GM23338 (cell line): ENCODE results near the gene MROH2A. TPM values are rescaled to one million over a fixed set of nuclear protein-coding genes. Genes with fewer than 3 reads are reported as not detected.

Experiments
- ATAC-seq: fragments of 200-7000 bp; cut with Tn5 transposase; 3 replicates; pipeline ENCODE4 v1.9.1; 2020
- DNase-seq: peaks from one replicate; pipeline ENCODE4 v3.0.0-alpha.2; 2015; ENCODE audit warnings: low spot score
- H2AFZ ChIP-seq: fragments of 200-600 bp; sonication (generic); 2 replicates; pipeline ENCODE4 v1.8.0; 2016; ENCODE audit warnings: antibody characterized with exemption, mild to moderate bottlenecking, moderate library complexity
- H3F3A ChIP-seq: fragments of 200-600 bp; sonication (generic); replicated peaks from 2 replicates; pipeline ENCODE4 v1.8.0; 2017; ENCODE audit warnings: antibody characterized with exemption, mixed run types, low read depth
- H3K27ac ChIP-seq: fragments of 200-600 bp; sonication (generic); 2 replicates; pipeline ENCODE4 v1.6.1; 2016; ENCODE audit warnings: low read depth
- H3K27me3 ChIP-seq: fragments of 200-600 bp; sonication (generic); 2 replicates; pipeline ENCODE4 v1.8.0; 2016; ENCODE audit warnings: mild to moderate bottlenecking, mixed run types, moderate library complexity; ENCODE audit not compliant: insufficient read depth
- H3K36me3 ChIP-seq: fragments of 200-600 bp; sonication (generic); 2 replicates; pipeline ENCODE4 v1.8.0; 2016; ENCODE audit warnings: mild to moderate bottlenecking; ENCODE audit not compliant: insufficient read depth
- H3K4me1 ChIP-seq: fragments of 200-600 bp; sonication (generic); 2 replicates; pipeline ENCODE4 v1.8.0; 2016; ENCODE audit warnings: mild to moderate bottlenecking, moderate library complexity; ENCODE audit not compliant: insufficient read depth
- H3K4me2 ChIP-seq: fragments of 200-600 bp; sonication (generic); 2 replicates; pipeline ENCODE4 v1.7.1; 2017; ENCODE audit warnings: mixed run types
- H3K4me3 ChIP-seq: fragments of 200-600 bp; sonication (generic); 2 replicates; pipeline ENCODE4 v1.6.1; 2016; ENCODE audit warnings: mixed run types
- H3K79me2 ChIP-seq: fragments of 200-600 bp; sonication (generic); replicated peaks from 2 replicates; pipeline ENCODE4 v1.8.0; 2017; ENCODE audit warnings: mild to moderate bottlenecking; ENCODE audit not compliant: insufficient read depth
- H3K9me2 ChIP-seq: fragments of 200-600 bp; sonication (generic); 2 replicates; pipeline ENCODE4 v1.8.0; 2017; ENCODE audit not compliant: insufficient read depth
- H4K20me1 ChIP-seq: fragments of 200-600 bp; sonication (generic); replicated peaks from 2 replicates; pipeline ENCODE4 v1.8.0; 2017; ENCODE audit warnings: mild to moderate bottlenecking; ENCODE audit not compliant: insufficient read depth
- H3K27ac Mint-ChIP-seq: 2 replicates; pipeline ENCODE4 v1.8.0; 2020; ENCODE audit warnings: inconsistent platforms, mild to moderate bottlenecking, moderate library complexity, mixed read lengths
- H3K27me3 Mint-ChIP-seq: 3 replicates; pipeline ENCODE4 v1.8.0; 2022; ENCODE audit warnings: low read depth, mild to moderate bottlenecking, moderate library complexity, mixed read lengths, inconsistent platforms; ENCODE audit not compliant: insufficient read depth, poor library complexity
- H3K36me3 Mint-ChIP-seq: 3 replicates; pipeline ENCODE4 v1.8.0; 2021; ENCODE audit warnings: low read depth, mild to moderate bottlenecking, inconsistent platforms, moderate library complexity, mixed read lengths
- H3K4me1 Mint-ChIP-seq: 3 replicates; pipeline ENCODE4 v1.8.0; 2020; ENCODE audit warnings: mild to moderate bottlenecking, inconsistent platforms, mixed read lengths
- H3K4me3 Mint-ChIP-seq: 3 replicates; pipeline ENCODE4 v1.8.0; 2021; ENCODE audit warnings: moderate library complexity, mild to moderate bottlenecking, inconsistent platforms, mixed read lengths
- H3K9me3 Mint-ChIP-seq: 3 replicates; pipeline ENCODE4 v1.8.0; 2020; ENCODE audit warnings: moderate library complexity, mild to moderate bottlenecking, inconsistent platforms, mixed read lengths
- CREB1 ChIP-seq: fragments of 250-450 bp; sonication (Bioruptor Pico); IDR thresholded peaks from 2 replicates; pipeline ENCODE4 v1.5.0; 2020; ENCODE audit warnings: low read depth, mild to moderate bottlenecking, moderate library complexity
- EZH2 ChIP-seq: fragments of 200-600 bp; sonication (generic); IDR thresholded peaks from one replicate; pipeline ENCODE4 v1.8.0; 2017; ENCODE audit warnings: antibody characterized with exemption, mild to moderate bottlenecking, low read depth; ENCODE audit not compliant: unreplicated experiment
- EZH2phosphoT487 ChIP-seq: fragments of 200-600 bp; sonication (generic); IDR thresholded peaks from one replicate; pipeline ENCODE4 v1.8.1; 2018; ENCODE audit warnings: antibody characterized with exemption; ENCODE audit not compliant: unreplicated experiment
- JUNB ChIP-seq: IDR thresholded peaks from one replicate; pipeline ENCODE4 v1.6.1; 2016; ENCODE audit warnings: antibody characterized with exemption; ENCODE audit not compliant: unreplicated experiment
- NANOG ChIP-seq: IDR thresholded peaks from 2 replicates; pipeline ENCODE4 v1.6.1; 2016; ENCODE audit warnings: antibody characterized with exemption, borderline replicate concordance
- POLR2AphosphoS5 ChIP-seq: IDR thresholded peaks from 2 replicates; pipeline ENCODE4 v1.6.1; 2016; ENCODE audit warnings: antibody characterized with exemption, low read depth
- STAT1 ChIP-seq: IDR thresholded peaks from one replicate; pipeline ENCODE4 v1.6.1; 2016; ENCODE audit warnings: antibody characterized with exemption; ENCODE audit not compliant: unreplicated experiment
- ZNF114 ChIP-seq: fragments of 250-450 bp; sonication (Bioruptor Pico); IDR thresholded peaks from 2 replicates; pipeline ENCODE4 v1.5.0; 2020; ENCODE audit warnings: mild to moderate bottlenecking, moderate library complexity
- ZNF331 ChIP-seq: fragments of 250-450 bp; sonication (Bioruptor Pico); IDR thresholded peaks from 2 replicates; pipeline ENCODE4 v1.5.0; 2020; ENCODE audit warnings: low read depth, mild to moderate bottlenecking, moderate library complexity
- polyA plus RNA-seq: library from polyadenylated mRNA; unstranded; fragments of >200 nt; fragmentation: Nextera tagmentation; extraction: Ambion mirVana; gene quantifications from 2 replicates; pipeline ENCODE4 v1.2.1, GENCODE V29; 2016
- total RNA-seq: library from RNA; depleted of rRNA; stranded (reverse); fragments of >200 nt; shearing (Covaris generic); gene quantifications from 2 replicates; pipeline ENCODE4 v1.2.3, GENCODE V29; 2014
- TF ChIP-seq, protein P1 (sequence below): IDR thresholded peaks from one replicate; pipeline ENCODE4 v1.6.1; 2018; ENCODE audit warnings: antibody characterized with exemption; ENCODE audit not compliant: unreplicated experiment
- TF ChIP-seq, protein P2 (sequence below): IDR thresholded peaks from 2 replicates; pipeline ENCODE4 v1.6.1; 2016; ENCODE audit warnings: antibody characterized with exemption
- TF ChIP-seq, protein P3 (sequence below), 2 experiments: fragments of 200-600 bp in 1 of 2; sonication (generic) in 1 of 2; conservative IDR thresholded peaks; 2 replicates each; pipeline versions ENCODE4 v1.5.1 to v1.6.1; 2016 to 2017; ENCODE audit warnings: antibody characterized with exemption in 2 of 2, low read depth in 2 of 2, mild to moderate bottlenecking in 2 of 2, moderate library complexity in 1 of 2

Gene MROH2A
- total and polyA plus RNA-seq, 2 experiments from 2014 or later: not detected

DNA sequence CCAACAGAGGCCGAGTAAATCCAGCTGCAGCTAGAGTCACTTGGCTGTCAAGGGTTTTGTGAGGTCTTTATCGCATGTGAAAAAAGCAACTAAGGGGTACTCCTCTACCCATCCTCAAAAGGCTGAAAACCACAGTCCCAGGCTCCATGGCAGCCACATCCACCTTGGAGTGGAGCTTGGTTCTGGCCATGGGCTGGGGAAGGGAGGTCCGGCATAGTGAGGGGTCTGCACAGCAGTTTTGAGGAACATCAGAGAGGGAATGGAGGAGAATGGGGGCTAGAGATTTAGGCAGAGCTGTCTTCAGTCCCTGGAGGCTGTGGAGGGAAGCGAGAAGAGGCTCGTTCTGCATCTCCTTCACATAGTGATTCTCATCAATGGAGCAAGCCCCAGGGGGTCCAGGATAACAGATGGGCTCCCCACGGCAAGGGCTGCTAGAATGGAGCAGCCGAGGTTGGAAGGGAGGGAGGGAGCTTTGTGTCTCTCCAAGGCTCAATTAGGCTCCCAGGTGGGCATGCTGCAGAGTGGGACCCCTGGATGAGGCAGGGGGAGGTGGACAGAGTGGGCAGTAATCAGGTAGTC is 21.0 kb downstream of the MROH2A start (continued):
- TF ChIP-seq, protein P1, sequence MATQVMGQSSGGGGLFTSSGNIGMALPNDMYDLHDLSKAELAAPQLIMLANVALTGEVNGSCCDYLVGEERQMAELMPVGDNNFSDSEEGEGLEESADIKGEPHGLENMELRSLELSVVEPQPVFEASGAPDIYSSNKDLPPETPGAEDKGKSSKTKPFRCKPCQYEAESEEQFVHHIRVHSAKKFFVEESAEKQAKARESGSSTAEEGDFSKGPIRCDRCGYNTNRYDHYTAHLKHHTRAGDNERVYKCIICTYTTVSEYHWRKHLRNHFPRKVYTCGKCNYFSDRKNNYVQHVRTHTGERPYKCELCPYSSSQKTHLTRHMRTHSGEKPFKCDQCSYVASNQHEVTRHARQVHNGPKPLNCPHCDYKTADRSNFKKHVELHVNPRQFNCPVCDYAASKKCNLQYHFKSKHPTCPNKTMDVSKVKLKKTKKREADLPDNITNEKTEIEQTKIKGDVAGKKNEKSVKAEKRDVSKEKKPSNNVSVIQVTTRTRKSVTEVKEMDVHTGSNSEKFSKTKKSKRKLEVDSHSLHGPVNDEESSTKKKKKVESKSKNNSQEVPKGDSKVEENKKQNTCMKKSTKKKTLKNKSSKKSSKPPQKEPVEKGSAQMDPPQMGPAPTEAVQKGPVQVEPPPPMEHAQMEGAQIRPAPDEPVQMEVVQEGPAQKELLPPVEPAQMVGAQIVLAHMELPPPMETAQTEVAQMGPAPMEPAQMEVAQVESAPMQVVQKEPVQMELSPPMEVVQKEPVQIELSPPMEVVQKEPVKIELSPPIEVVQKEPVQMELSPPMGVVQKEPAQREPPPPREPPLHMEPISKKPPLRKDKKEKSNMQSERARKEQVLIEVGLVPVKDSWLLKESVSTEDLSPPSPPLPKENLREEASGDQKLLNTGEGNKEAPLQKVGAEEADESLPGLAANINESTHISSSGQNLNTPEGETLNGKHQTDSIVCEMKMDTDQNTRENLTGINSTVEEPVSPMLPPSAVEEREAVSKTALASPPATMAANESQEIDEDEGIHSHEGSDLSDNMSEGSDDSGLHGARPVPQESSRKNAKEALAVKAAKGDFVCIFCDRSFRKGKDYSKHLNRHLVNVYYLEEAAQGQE: no peak
- TF ChIP-seq STAT1: no peak
- TF ChIP-seq CREB1 (CRISPR knock-in tag): no peak
- no peak for TF ChIP-seq POLR2AphosphoS5
- TF ChIP-seq EZH2: no peak

DNA sequence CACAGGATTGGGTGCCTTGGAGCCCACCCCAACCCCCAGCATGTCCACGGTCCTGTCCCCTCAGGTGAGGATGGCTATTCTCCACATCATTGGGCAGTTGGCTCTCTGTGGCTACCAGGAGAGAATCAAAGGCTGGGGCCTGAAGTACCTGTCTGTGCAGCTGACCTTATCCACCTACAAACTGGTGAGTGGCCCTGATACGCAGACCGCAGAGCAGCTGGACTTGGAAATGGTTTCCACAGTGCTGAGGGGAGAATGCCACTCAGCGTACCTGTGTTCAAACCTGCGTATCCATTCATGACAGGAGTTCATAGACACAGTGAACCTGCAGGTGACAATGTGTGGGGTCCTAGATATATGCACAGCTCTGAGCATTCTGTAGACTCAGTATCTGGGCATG is 21.6 kb downstream of the MROH2A start:
- Histone ChIP-seq H2AFZ (no peak overlapping the region), H3K4me2 (no peak overlapping the region), H3K36me3 (no peaks in the 10 kb centered on the region), H3K9me2 (no peaks in the 10 kb centered on the region), H3K27me3 (no peaks in the 10 kb centered on the region), H3K79me2 (no peaks in the 10 kb centered on the region), H3F3A (no peaks in the 10 kb centered on the region), H3K27ac (no peak overlapping the region), H4K20me1 (no peaks in the 10 kb centered on the region), H3K4me1 (no peaks in the 10 kb centered on the region), H3K4me3 (no peak overlapping the region)
- Mint-ChIP-seq H3K27me3 (peaks cover 3% of the 10 kb centered on the region), H3K9me3 (peaks cover 21% of the 10 kb centered on the region), H3K4me3 (no peak overlapping the region), H3K36me3 (no peaks in the 10 kb centered on the region; the same call in 2 of the 3 replicates), H3K4me1 (no peaks in the 10 kb centered on the region), H3K27ac (no peak overlapping the region)
- DNase-seq (no peak), ATAC-seq (no peak)
- TF ChIP-seq NANOG (no peak), JUNB (no peak), POLR2AphosphoS5 (no peak), CREB1 (CRISPR knock-in tag) (no peak), EZH2phosphoT487 (no peak), ZNF114 (CRISPR knock-in tag) (no peak), ZNF331 (CRISPR knock-in tag) (no peak), EZH2 (no peak), STAT1 (no peak)
- TF ChIP-seq, protein P2, sequence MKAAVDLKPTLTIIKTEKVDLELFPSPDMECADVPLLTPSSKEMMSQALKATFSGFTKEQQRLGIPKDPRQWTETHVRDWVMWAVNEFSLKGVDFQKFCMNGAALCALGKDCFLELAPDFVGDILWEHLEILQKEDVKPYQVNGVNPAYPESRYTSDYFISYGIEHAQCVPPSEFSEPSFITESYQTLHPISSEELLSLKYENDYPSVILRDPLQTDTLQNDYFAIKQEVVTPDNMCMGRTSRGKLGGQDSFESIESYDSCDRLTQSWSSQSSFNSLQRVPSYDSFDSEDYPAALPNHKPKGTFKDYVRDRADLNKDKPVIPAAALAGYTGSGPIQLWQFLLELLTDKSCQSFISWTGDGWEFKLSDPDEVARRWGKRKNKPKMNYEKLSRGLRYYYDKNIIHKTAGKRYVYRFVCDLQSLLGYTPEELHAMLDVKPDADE: no peak
- TF ChIP-seq, protein P3, sequence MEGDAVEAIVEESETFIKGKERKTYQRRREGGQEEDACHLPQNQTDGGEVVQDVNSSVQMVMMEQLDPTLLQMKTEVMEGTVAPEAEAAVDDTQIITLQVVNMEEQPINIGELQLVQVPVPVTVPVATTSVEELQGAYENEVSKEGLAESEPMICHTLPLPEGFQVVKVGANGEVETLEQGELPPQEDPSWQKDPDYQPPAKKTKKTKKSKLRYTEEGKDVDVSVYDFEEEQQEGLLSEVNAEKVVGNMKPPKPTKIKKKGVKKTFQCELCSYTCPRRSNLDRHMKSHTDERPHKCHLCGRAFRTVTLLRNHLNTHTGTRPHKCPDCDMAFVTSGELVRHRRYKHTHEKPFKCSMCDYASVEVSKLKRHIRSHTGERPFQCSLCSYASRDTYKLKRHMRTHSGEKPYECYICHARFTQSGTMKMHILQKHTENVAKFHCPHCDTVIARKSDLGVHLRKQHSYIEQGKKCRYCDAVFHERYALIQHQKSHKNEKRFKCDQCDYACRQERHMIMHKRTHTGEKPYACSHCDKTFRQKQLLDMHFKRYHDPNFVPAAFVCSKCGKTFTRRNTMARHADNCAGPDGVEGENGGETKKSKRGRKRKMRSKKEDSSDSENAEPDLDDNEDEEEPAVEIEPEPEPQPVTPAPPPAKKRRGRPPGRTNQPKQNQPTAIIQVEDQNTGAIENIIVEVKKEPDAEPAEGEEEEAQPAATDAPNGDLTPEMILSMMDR (conservative IDR thresholded peaks at IDR 0.05; ENCODE audit: low read depth in 2 of 2): no peak
- TF ChIP-seq, protein P1: no peak
